ACC112 (cell line): Measurements from ENCODE around the gene FLNB.

ENCODE experiments used
- H2AFZ ChIP-seq: fragments of 200-600 bp; sonication (generic); one replicate; pipeline ENCODE4 v1.6.0; 2017; ENCODE audit warnings: antibody characterized with exemption, low read length; ENCODE audit not compliant: unreplicated experiment
- H3K27ac ChIP-seq: fragments of 200-600 bp; sonication (generic); 2 replicates; pipeline ENCODE4 v1.5.1; 2014; ENCODE audit warnings: low read depth, mild to moderate bottlenecking, antibody characterized with exemption, low read length, moderate library complexity
- H3K27me3 ChIP-seq: fragments of 200-600 bp; sonication (generic); 2 replicates; pipeline ENCODE4 v1.6.1; 2014; ENCODE audit warnings: mild to moderate bottlenecking, antibody characterized with exemption, low read length, moderate library complexity, mixed read lengths; ENCODE audit not compliant: insufficient read depth
- H3K36me3 ChIP-seq: fragments of 200-600 bp; sonication (generic); 2 replicates; pipeline ENCODE4 v1.6.1; 2016; ENCODE audit warnings: mild to moderate bottlenecking, antibody characterized with exemption, low read length, moderate library complexity, mixed read lengths; ENCODE audit not compliant: insufficient read depth
- H3K4me1 ChIP-seq: fragments of 200-600 bp; sonication (generic); one replicate; pipeline ENCODE4 v1.6.1; 2016; ENCODE audit warnings: low read length, mixed read lengths; ENCODE audit not compliant: insufficient read depth, unreplicated experiment, control insufficient read depth
- H3K4me3 ChIP-seq: fragments of 200-600 bp; sonication (generic); 2 replicates; pipeline ENCODE4 v1.5.1; 2014; ENCODE audit warnings: mild to moderate bottlenecking, low read depth, low read length
- H3K79me2 ChIP-seq: fragments of 200-600 bp; sonication (generic); one replicate; pipeline ENCODE4 v1.6.0; 2016; ENCODE audit warnings: low read length; ENCODE audit not compliant: control insufficient read depth, unreplicated experiment, insufficient read depth

Gene FLNB

DNA sequence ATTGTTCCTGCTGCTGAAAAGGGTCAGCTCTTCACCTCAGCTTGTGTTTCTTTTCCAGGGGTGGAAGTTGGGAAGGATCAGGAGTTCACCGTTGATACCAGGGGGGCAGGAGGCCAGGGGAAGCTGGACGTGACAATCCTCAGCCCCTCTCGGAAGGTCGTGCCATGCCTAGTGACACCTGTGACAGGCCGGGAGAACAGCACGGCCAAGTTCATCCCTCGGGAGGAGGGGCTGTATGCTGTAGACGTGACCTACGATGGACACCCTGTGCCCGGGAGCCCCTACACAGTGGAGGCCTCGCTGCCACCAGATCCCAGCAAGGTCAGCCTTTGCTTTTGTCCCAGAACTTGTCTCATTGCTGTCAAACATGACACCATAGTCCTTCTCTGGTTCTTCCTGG is 113.0 kb downstream of the FLNB start:
- Histone ChIP-seq H3K36me3 (peaks cover 36% of the 10 kb centered on the region), H3K4me3 (no peak overlapping the region), H3K4me1 (peaks cover 12% of the 10 kb centered on the region), H3K79me2 (no peaks in the 10 kb centered on the region), H3K27me3 (no peaks in the 10 kb centered on the region), H2AFZ (no peak overlapping the region), H3K27ac (no peak overlapping the region)

DNA sequence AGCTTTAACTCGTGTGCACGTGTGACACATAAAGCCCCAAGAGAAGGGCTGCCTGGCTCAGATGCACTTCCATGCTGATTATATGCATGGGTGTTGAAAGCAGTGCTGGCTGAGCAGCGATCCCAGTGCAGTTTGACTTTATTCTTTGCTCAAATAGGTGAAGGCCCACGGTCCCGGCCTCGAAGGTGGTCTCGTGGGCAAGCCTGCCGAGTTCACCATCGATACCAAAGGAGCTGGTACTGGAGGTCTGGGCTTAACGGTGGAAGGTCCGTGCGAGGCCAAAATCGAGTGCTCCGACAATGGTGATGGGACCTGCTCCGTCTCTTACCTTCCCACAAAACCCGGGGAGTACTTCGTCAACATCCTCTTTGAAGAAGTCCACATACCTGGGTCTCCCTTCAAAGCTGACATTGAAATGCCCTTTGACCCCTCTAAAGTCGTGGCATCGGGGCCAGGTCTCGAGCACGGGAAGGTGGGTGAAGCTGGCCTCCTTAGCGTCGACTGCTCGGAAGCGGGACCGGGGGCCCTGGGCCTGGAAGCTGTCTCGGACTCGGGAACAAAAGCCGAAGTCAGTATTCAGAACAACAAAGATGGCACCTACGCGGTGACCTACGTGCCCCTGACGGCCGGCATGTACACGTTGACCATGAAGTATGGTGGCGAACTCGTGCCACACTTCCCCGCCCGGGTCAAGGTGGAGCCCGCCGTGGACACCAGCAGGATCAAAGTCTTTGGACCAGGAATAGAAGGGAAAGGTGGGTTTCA is 114.9 kb downstream of the FLNB start:
- Histone ChIP-seq H2AFZ (no peak overlapping the region), H3K36me3 (peaks cover 46% of the 10 kb centered on the region), H3K27ac (no peak overlapping the region), H3K79me2 (no peaks in the 10 kb centered on the region), H3K4me3 (no peak overlapping the region), H3K4me1 (no peaks in the 10 kb centered on the region), H3K27me3 (no peaks in the 10 kb centered on the region)

DNA sequence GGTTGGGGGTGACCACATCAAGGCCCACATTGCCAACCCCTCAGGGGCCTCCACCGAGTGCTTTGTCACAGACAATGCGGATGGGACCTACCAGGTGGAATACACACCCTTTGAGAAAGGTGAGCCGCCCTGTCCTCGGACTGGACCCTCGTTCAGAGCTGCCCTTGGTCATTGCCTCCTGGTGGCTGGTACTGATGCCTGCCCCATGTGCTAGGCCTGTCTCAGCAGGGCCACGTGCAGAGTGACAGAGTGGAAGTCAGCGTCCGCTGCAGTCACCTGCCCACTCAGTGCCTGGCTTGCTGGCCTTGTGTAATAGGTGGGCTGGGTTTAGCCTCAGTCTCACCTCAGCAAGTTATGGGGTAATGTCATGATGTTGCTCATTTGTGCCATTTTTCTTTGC is 116.2 kb downstream of the FLNB start:
- no peak overlapping the region for H2AFZ ChIP-seq
- no peaks in the 10 kb centered on the region for H3K27me3 ChIP-seq
- peaks cover 45% of the 10 kb centered on the region for H3K36me3 ChIP-seq
- no peaks in the 10 kb centered on the region for H3K79me2 ChIP-seq
- H3K27ac ChIP-seq: no peak overlapping the region
- H3K4me3 ChIP-seq: no peak overlapping the region
- H3K4me1 ChIP-seq: no peaks in the 10 kb centered on the region

DNA sequence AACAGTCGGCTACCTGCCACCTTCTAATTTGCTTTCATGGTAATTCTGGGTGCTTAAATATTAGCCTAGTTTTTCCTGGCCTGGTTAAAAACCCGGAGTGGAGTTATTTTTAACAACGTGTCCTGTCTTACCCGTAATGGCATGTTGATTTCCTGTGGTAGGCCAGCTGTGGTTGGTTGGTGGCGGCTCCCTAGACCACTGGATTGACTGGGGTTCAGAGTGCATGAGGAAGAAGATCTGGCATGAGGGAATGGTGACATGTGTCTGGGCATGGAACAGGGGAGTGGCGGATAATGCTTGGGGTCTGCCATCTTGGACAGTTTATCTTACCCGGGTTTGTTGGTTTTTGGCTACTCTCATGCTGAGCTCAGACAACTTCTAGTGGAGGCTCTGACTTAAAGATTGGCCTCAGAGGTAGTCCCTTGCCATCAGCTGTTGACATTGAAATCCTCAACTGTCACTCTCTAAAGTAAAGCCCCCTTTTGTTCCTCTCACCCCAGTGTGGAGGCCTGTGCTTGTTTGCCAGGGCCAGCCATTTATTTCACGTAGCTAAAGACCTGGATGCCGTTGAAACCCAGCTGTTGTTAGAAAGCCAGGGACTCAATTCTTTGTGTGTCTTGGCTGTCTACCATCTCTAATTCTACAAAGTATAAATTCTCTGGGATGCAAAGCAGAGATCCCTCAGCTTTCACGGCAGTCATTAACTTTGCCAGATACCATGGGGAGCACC is 121.0 kb downstream of the FLNB start:
- Histone ChIP-seq H3K27ac (no peak overlapping the region), H3K36me3 (peaks cover 29% of the 10 kb centered on the region), H3K4me3 (no peak overlapping the region), H3K79me2 (no peaks in the 10 kb centered on the region), H2AFZ (no peak overlapping the region), H3K4me1 (no peaks in the 10 kb centered on the region), H3K27me3 (no peaks in the 10 kb centered on the region)

DNA sequence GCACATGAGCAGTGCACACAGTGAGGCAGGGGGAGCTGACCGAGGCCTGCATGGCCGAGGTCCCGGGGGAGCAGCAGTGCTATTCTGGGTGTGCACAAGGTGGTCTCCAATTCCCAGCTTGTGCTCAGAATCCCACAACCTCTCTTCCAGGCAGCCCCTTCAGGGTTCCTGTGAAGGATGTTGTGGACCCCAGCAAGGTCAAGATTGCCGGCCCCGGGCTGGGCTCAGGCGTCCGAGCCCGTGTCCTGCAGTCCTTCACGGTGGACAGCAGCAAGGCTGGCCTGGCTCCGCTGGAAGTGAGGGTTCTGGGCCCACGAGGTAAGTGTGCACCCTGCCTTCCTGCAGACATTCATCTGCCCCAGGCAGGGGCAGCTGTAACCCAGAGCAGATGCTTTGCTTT is 122.4 kb downstream of the FLNB start:
- no peaks in the 10 kb centered on the region for H3K27me3 ChIP-seq
- H3K4me3 ChIP-seq: no peak overlapping the region
- no peak overlapping the region for H3K27ac ChIP-seq
- H3K4me1 ChIP-seq: no peaks in the 10 kb centered on the region
- peaks cover 29% of the 10 kb centered on the region for H3K36me3 ChIP-seq
- no peaks in the 10 kb centered on the region for H3K79me2 ChIP-seq
- no peak overlapping the region for H2AFZ ChIP-seq

DNA sequence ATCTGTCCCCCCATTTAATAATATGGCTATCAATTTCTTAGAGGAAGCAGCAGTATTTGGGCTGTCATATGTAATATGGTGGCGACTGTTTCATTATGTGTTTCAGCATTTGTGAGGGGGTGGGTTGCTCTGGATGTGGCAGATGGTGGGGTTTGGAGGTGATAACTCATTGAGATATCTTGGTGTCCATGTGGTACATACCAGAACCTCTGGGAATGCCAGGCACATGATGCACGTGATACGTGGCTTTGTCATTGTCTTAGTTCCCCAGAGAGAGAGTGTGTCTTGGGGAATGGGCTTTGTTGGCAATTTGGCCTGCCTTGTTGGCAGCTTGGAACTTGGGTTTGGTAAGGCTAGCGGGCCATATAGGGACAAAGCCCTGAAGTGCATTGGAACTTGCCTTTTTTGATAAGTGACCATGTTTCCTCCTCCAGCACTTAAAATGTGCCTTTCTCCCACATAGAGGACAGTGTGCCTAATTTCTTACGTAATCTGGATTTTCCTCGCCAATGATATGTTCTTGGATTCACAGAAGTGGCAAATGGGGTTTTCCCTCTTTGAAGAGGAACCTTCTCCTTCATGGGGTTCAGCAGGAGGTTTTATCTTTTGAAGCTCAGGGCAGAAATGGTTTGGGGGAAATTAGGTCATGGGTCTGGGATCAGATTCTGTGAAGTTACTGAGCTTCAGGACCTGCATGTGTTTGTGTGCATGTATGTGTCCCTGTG is 123.0 kb downstream of the FLNB start:
- H2AFZ ChIP-seq: no peak overlapping the region
- no peaks in the 10 kb centered on the region for H3K79me2 ChIP-seq
- no peak overlapping the region for H3K4me3 ChIP-seq
- H3K4me1 ChIP-seq: no peaks in the 10 kb centered on the region
- no peaks in the 10 kb centered on the region for H3K27me3 ChIP-seq
- peaks cover 32% of the 10 kb centered on the region for H3K36me3 ChIP-seq
- H3K27ac ChIP-seq: no peak overlapping the region

DNA sequence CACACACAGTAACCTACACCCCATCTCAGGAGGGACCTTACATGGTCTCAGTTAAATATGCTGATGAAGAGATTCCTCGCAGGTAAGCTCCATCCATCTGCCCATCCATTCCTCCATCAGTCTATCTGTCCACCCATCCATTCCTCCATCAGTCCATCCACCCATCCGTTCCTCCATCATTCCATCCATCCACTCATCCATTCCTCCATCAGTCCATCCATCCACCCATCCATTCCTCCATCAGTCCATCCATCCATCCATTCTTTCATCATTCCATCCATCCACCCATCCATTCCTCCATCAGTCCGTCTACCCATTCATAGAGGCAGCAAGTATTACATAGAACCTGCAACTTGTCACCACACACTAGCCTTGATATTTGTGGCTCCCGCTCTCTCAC is 124.6 kb downstream of the FLNB start:
- Histone ChIP-seq H3K27me3 (no peaks in the 10 kb centered on the region), H3K27ac (no peak overlapping the region), H3K4me1 (no peaks in the 10 kb centered on the region), H3K36me3 (peaks cover 36% of the 10 kb centered on the region), H2AFZ (no peak overlapping the region), H3K79me2 (no peaks in the 10 kb centered on the region), H3K4me3 (no peak overlapping the region)

DNA sequence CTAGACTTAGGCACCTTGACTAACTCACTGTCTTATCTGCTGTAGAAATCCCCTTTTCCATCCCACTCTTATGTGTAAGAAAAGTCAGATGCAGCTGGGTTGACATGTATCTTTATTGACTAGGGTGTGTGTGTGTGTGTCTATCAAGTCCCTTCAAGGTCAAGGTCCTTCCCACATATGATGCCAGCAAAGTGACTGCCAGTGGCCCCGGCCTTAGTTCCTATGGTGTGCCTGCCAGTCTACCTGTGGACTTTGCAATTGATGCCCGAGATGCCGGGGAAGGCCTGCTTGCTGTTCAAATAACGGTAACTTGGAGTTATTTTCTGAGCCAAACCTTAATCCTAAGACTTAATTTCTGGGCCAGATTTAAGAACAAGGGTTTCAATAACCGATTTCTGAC is 126.2 kb downstream of the FLNB start:
- no peaks in the 10 kb centered on the region for H3K79me2 ChIP-seq
- no peaks in the 10 kb centered on the region for H3K4me1 ChIP-seq
- H3K4me3 ChIP-seq: no peak overlapping the region
- H3K36me3 ChIP-seq: peaks cover 34% of the 10 kb centered on the region
- H2AFZ ChIP-seq: no peak overlapping the region
- no peak overlapping the region for H3K27ac ChIP-seq
- no peaks in the 10 kb centered on the region for H3K27me3 ChIP-seq

DNA sequence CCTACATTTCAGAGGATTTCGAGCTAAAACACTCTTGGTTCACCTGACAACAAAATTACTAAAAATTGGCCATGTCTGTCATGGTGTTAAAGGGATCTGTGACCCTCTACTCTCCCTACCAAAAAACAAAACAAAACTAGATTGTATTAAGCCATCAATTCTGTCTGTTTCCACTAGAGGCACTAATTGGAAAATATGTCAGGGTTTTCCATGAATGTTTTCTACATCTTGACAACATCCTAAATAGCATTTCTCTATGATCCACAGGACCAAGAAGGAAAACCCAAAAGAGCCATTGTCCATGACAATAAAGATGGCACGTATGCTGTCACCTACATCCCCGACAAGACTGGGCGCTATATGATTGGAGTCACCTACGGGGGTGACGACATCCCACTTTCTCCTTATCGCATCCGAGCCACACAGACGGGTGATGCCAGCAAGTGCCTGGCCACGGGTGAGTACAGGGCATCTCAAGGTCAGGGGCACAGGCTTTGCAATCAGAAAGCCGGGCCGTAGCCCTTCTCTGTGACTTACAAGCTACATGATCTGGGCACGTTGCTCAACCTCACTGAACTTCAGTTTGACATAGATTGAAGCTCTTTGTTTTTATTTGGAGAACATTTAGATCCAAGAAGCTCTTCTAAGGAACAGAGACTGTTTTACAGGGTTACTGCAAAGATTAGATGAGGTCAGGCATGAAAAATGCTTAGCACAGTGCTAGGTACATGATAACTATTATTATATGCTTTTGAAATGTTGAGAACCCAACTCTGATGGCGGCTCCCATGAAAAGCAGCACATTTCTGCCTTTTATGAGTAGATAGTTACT is 127.7 kb downstream of the FLNB start:
- H2AFZ ChIP-seq: no peak overlapping the region
- no peak overlapping the region for H3K27ac ChIP-seq
- no peak overlapping the region for H3K4me3 ChIP-seq
- H3K27me3 ChIP-seq: no peaks in the 10 kb centered on the region
- H3K79me2 ChIP-seq: no peaks in the 10 kb centered on the region
- H3K4me1 ChIP-seq: no peaks in the 10 kb centered on the region
- peaks cover 35% of the 10 kb centered on the region for H3K36me3 ChIP-seq

DNA sequence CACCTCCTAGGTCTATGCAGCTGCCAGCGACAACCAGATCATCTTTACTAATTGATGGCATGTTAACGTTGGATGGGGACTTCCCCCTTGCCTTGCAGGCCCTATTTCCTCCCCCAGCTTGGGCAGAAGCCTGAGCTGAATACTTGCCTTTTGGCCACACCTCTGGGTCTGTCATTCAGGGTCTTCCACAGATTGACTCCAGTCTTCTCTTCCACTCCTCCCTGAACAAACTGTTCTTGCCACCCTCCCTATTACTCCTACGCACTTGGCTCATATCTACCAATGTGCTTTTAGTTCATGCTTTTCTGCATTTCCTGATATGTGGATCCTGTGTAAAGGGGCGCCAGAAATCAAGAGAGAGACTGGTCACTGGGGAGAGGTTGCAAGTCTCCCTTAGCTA is 129.1 kb downstream of the FLNB start:
- Histone ChIP-seq H3K27me3 (no peaks in the 10 kb centered on the region), H3K36me3 (peaks cover 35% of the 10 kb centered on the region), H3K79me2 (no peaks in the 10 kb centered on the region), H2AFZ (no peak overlapping the region), H3K27ac (no peak overlapping the region), H3K4me1 (no peaks in the 10 kb centered on the region), H3K4me3 (no peak overlapping the region)
